ENCODE data around the gene SLC22A6.

DNA sequence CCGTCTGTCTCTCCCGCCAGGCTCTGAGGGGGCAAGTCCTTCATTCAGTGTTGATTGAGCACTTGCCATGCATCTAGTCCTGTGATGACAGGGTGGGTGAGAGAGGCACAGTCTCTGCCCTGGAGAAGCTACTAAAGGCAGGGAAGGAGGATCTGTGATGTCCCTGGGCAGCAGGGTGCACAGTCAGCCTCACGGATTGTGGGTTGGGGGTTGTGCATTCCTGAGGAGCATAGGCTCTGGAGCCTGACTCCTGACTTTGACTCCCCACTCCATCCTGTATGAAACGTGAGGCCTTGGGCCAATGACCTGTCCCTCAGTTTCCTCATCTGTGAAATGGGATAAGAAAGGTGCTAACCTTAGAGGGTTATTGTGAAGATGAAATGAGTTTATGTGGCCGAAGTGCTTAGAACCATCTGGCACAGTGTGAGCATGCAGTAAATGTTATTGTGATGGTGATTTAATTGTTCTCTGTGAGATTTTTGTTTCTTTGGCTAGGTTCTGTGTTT is 26.2 kb upstream of the SLC22A6 start:
- TF ChIP-seq POLR2A (IDR thresholded peaks at IDR 0.05; ENCODE audit: low read length) (no peak), GATA1 (IDR thresholded peaks at IDR 0.05; ENCODE audit: low read depth, low read length) (no peak)

Data from erythroblast (primary cell).